H1 (cell line): ENCODE results near the gene LVRN. TPM values are rescaled to one million over a fixed set of nuclear protein-coding genes. Genes with fewer than 3 reads are reported as not detected.

Experiments used
- CTCF ChIA-PET: fragments of 300-600 bp; sonication (Branson Sonifier 250); formaldehyde crosslinking; loops from one replicate; lab custom pipeline; 2021; ENCODE audit not compliant: partially characterized antibody; lab: Charles Lee
- POLR2A ChIA-PET: fragments of 300-600 bp; sonication (Branson Sonifier 250); formaldehyde crosslinking; loops from one replicate; lab custom pipeline; 2021; ENCODE audit warnings: inconsistent platforms; ENCODE audit not compliant: partially characterized antibody; lab: Charles Lee
- DNase-seq, 2 experiments: peaks; one replicate each; pipeline versions ENCODE4 v3.0.0 to v3.0.0-alpha.2; 2010 to 2022; ENCODE audit warnings: low spot score in 2 of 2, low read depth in 1 of 2, mixed read lengths in 1 of 2
- FAIRE-seq: peaks from 2 replicates; lab custom pipeline; 2011; peaks lifted over from hg19 to GRCh38; lab: Jason Lieb, UNC
- H2AFZ ChIP-seq: 2 replicates; pipeline ENCODE4 v1.8.1; 2012; ENCODE audit warnings: low read length, inconsistent platforms
- H2AK5ac ChIP-seq: 2 replicates; pipeline ENCODE4 v1.6.1; 2013; ENCODE audit warnings: low read depth, low read length
- H2BK120ac ChIP-seq: replicated peaks from 2 replicates; pipeline ENCODE3; 2013; ENCODE audit warnings: low read depth, low read length, inconsistent platforms
- H2BK12ac ChIP-seq: 2 replicates; pipeline ENCODE4 v1.6.1; 2013; ENCODE audit warnings: low read depth, low read length
- H2BK15ac ChIP-seq: 2 replicates; pipeline ENCODE4 v1.6.1; 2013; ENCODE audit warnings: low read length
- H2BK20ac ChIP-seq: 2 replicates; pipeline ENCODE4 v1.6.1; 2013; ENCODE audit warnings: low read length
- H2BK5ac ChIP-seq: 2 replicates; pipeline ENCODE4 v1.6.1; 2013; ENCODE audit warnings: low read depth, low read length
- H3K14ac ChIP-seq: 2 replicates; pipeline ENCODE4 v1.6.1; 2013; ENCODE audit warnings: inconsistent platforms; ENCODE audit not compliant: insufficient read length
- H3K18ac ChIP-seq: 2 replicates; pipeline ENCODE4 v1.6.1; 2013; ENCODE audit warnings: low read length; ENCODE audit errors: extremely low read depth
- H3K23ac ChIP-seq: 2 replicates; pipeline ENCODE4 v1.6.1; 2013; ENCODE audit warnings: inconsistent platforms; ENCODE audit not compliant: insufficient read length
- H3K23me2 ChIP-seq: 2 replicates; pipeline ENCODE4 v1.6.1; 2013; ENCODE audit warnings: low read depth, low read length
- H3K27ac ChIP-seq: 2 replicates; pipeline ENCODE4 v1.6.1; 2011; ENCODE audit warnings: low read depth, low read length, inconsistent platforms
- H3K27me3 ChIP-seq, 4 experiments: replicated peaks in 1 of 4; 1 replicate in 1 of 4; 2 replicates in 3 of 4; pipeline versions ENCODE4 v1.6.1 to v1.8.1; 2011 to 2013; ENCODE audit warnings: low read length in 3 of 4, mild to moderate bottlenecking in 3 of 4, inconsistent platforms in 2 of 4, mixed read lengths in 2 of 4, moderate library complexity in 1 of 4; ENCODE audit not compliant: control insufficient read depth in 3 of 4, insufficient read depth in 3 of 4; ENCODE audit errors: extremely low read depth in 1 of 4
- H3K36me3 ChIP-seq, 4 experiments: 2 replicates each; pipeline versions ENCODE4 v1.6.1 to v1.8.1; 2011 to 2013; ENCODE audit warnings: mild to moderate bottlenecking in 4 of 4, low read length in 3 of 4, moderate library complexity in 2 of 4, control low read depth in 1 of 4, inconsistent platforms in 1 of 4; ENCODE audit not compliant: insufficient read depth in 4 of 4, control insufficient read depth in 2 of 4
- H3K4ac ChIP-seq: replicated peaks from 2 replicates; pipeline ENCODE3; 2013; ENCODE audit warnings: low read length, low read depth, mixed read lengths, inconsistent platforms; ENCODE audit not compliant: insufficient read length
- H3K4me1 ChIP-seq, 4 experiments: replicated peaks in 1 of 4; 1 replicate in 1 of 4; 2 replicates in 3 of 4; pipeline versions ENCODE4 v1.6.1 to v1.8.1; 2011 to 2013; ENCODE audit warnings: low read length in 3 of 4, inconsistent platforms in 2 of 4, mixed read lengths in 1 of 4; ENCODE audit not compliant: insufficient read depth in 4 of 4, control insufficient read depth in 3 of 4
- H3K4me2 ChIP-seq, 2 experiments: 2 replicates each; pipeline versions ENCODE4 v1.6.1 to v1.8.1; 2011 to 2013; ENCODE audit warnings: low read depth in 2 of 2, low read length in 2 of 2, control low read depth in 1 of 2, inconsistent platforms in 1 of 2, mild to moderate bottlenecking in 1 of 2; ENCODE audit not compliant: insufficient read depth in 1 of 2
- H3K4me3 ChIP-seq, 4 experiments: fragments of 200-600, 300-600 bp in 1 of 4; sonication (generic), shearing (Covaris generic), sonication (Bioruptor Twin) in 1 of 4; 2 replicates each; pipeline versions ENCODE4 v1.5.1 to v1.8.1; 2011 to 2016; ENCODE audit warnings: low read length in 4 of 4, low read depth in 3 of 4, control low read depth in 2 of 4, inconsistent platforms in 2 of 4, mild to moderate bottlenecking in 2 of 4, mixed read lengths in 1 of 4, moderate library complexity in 1 of 4; ENCODE audit not compliant: insufficient read depth in 2 of 4; ENCODE audit errors: extremely low read depth in 1 of 4
- H3K56ac ChIP-seq: replicated peaks from 2 replicates; pipeline ENCODE3; 2013; ENCODE audit warnings: low read depth, mild to moderate bottlenecking, mixed read lengths, low read length, inconsistent platforms; ENCODE audit not compliant: insufficient read length
- H3K79me1 ChIP-seq: 2 replicates; pipeline ENCODE4 v1.6.1; 2013; ENCODE audit warnings: low read depth, low read length, control low read depth
- H3K79me2 ChIP-seq, 2 experiments: 2 replicates each; pipeline versions ENCODE4 v1.6.1 to v1.8.1; 2012 to 2013; ENCODE audit warnings: low read length in 2 of 2, mild to moderate bottlenecking in 2 of 2, inconsistent platforms in 1 of 2; ENCODE audit not compliant: insufficient read depth in 2 of 2, control insufficient read depth in 1 of 2
- H3K9ac ChIP-seq, 4 experiments: replicated peaks in 1 of 4; 1 replicate in 1 of 4; 2 replicates in 3 of 4; pipeline versions ENCODE4 v1.6.1 to v1.8.1; 2011 to 2013; ENCODE audit warnings: low read depth in 3 of 4, low read length in 3 of 4, control low read depth in 2 of 4, mild to moderate bottlenecking in 2 of 4, moderate library complexity in 2 of 4, inconsistent platforms in 1 of 4; ENCODE audit errors: extremely low read depth in 1 of 4
- H3K9me3 ChIP-seq, 2 experiments: 2 replicates each; pipeline versions ENCODE4 v1.6.1 to v1.8.1; 2012 to 2013; ENCODE audit warnings: mild to moderate bottlenecking in 2 of 2, moderate library complexity in 2 of 2, control low read depth in 1 of 2, inconsistent platforms in 1 of 2, low read depth in 1 of 2, low read length in 1 of 2, mixed read lengths in 1 of 2; ENCODE audit not compliant: insufficient read depth in 2 of 2
- H4K20me1 ChIP-seq, 2 experiments: replicated peaks in 1 of 2; 2 replicates each; pipeline versions ENCODE3 to v1.8.1; 2011 to 2013; ENCODE audit warnings: inconsistent platforms in 2 of 2, low read length in 2 of 2, mild to moderate bottlenecking in 1 of 2; ENCODE audit not compliant: insufficient read depth in 2 of 2, control insufficient read depth in 1 of 2
- H4K5ac ChIP-seq: 2 replicates; pipeline ENCODE4 v1.6.1; 2013; ENCODE audit warnings: low read length, low read depth, mixed read lengths, inconsistent platforms; ENCODE audit not compliant: insufficient read length
- H4K8ac ChIP-seq: 2 replicates; pipeline ENCODE4 v1.8.0; 2013; ENCODE audit warnings: mild to moderate bottlenecking, moderate library complexity, low read length, inconsistent platforms; ENCODE audit not compliant: insufficient read depth; ENCODE audit errors: extremely low read depth
- H4K91ac ChIP-seq: replicated peaks from 2 replicates; pipeline ENCODE3; 2013; ENCODE audit warnings: low read length, mixed read lengths, inconsistent platforms; ENCODE audit not compliant: insufficient read length
- BRCA1 ChIP-seq: IDR thresholded peaks from 2 replicates; pipeline ENCODE4 v1.6.1; 2012; ENCODE audit warnings: low read depth, low read length, improper control_type of control experiment
- HDAC6 ChIP-seq: IDR thresholded peaks from one replicate; pipeline ENCODE4 v1.7.1; 2012; ENCODE audit warnings: low read depth, mild to moderate bottlenecking, inconsistent platforms, low read length, moderate library complexity
- SAP30 ChIP-seq: fragments of 300-600 bp; sonication (generic); IDR thresholded peaks from 2 replicates; pipeline ENCODE4 v1.7.1; 2012; ENCODE audit warnings: low read length, moderate library complexity, mild to moderate bottlenecking, inconsistent platforms; ENCODE audit not compliant: insufficient read depth, insufficient replicate concordance
- SIX5 ChIP-seq: IDR thresholded peaks from 2 replicates; pipeline ENCODE4 v1.6.1; 2011; ENCODE audit warnings: mild to moderate bottlenecking, low read depth, low read length
- WGBS, 2 experiments: shearing (Covaris generic) in 1 of 2; methylation state at CpG; one replicate each; pipeline versions ENCODE4 v1.1.6 to v1.1.7; 2013 to 2015; ENCODE audit warnings: low lambda C conversion rate in 2 of 2, mixed read lengths in 2 of 2, inconsistent platforms in 1 of 2, low coverage in 1 of 2, missing lambda C conversion rate in 1 of 2; ENCODE audit not compliant: insufficient replicate concordance in 2 of 2, insufficient coverage in 1 of 2, insufficient read length in 1 of 2; ENCODE audit errors: extremely low coverage in 1 of 2, missing lambda C conversion rate in 1 of 2; 5-methylcytosine and 5-hydroxymethylcytosine counted together
- polyA plus RNA-seq, 7 experiments: library from polyadenylated mRNA; depleted of rRNA in 3 of 7; stranded (reverse) in 5 of 7; unstranded in 2 of 7; fragments of >200 nt in 5 of 7; fragments of 200-250 nt in 2 of 7; gene quantifications; 1 replicate in 5 of 7; 2 replicates in 1 of 7; 4 replicates in 1 of 7; pipeline versions ENCODE4 v1.2.1 to v1.2.3, GENCODE V29; 2011 to 2013; ENCODE audit warnings: missing spikeins in 2 of 7, mixed read lengths in 2 of 7
- total RNA-seq: library from RNA; stranded (reverse); fragmentation: NEBNext Ultra II Directional; extraction: Animal tissue kit (Norgen Biotek cat#: 25700); gene quantifications from 2 replicates; pipeline ENCODE4 v1.2.1, GENCODE V29; 2021

The LVRN gene
- total and polyA plus RNA-seq, 2 of the 8 experiments (the other 6 are each of a cell fraction or from before 2014, with no cell fraction given), result 0.08 to 0.09 TPM

GRCh38 chr5:115995351-115995750, 33.1 kb downstream of the LVRN start:
- Histone ChIP-seq H4K20me1 (no peaks in the 10 kb centered on the region), H3K9ac (no peak overlapping the region), H2BK120ac (no peak overlapping the region), H3K23me2 (no peaks in the 10 kb centered on the region), H2BK15ac (no peak overlapping the region), H3K27me3 (no peaks in the 10 kb centered on the region), H4K91ac (no peak overlapping the region), H3K4ac (no peak overlapping the region), H3K4me1 (no peaks in the 10 kb centered on the region), H2BK12ac (no peak overlapping the region), H3K56ac (no peak overlapping the region), H3K79me1 (no peaks in the 10 kb centered on the region), H3K4me2 (no peak overlapping the region), H3K14ac (no peak overlapping the region), H3K23ac (no peak overlapping the region), H3K9me3 (no peaks in the 10 kb centered on the region), H4K5ac (no peak overlapping the region), H4K8ac (no peak overlapping the region), H2BK5ac (no peak overlapping the region), H3K79me2 (no peaks in the 10 kb centered on the region), H3K36me3 (no peaks in the 10 kb centered on the region), H3K27ac (no peak overlapping the region), H2AK5ac (no peak overlapping the region), H3K18ac (no peak overlapping the region), H3K4me3 (no peak overlapping the region), H2AFZ (no peak overlapping the region), H2BK20ac (no peak overlapping the region)
- ChIA-PET POLR2A (no interaction called here), CTCF (interaction anchor here (1.2 to 2.1 kb wide), 3 partner anchors 16 to 34 kb away, joined by 3 to 4 read pairs (median 4); no protein-coding TSS in a partner anchor)
- 84% methylated on average over 6 of the region's 6 CpGs; no CpG with 5 or more reads in 1 of the 2 experiments for WGBS, 2 experiments
- TF ChIP-seq BRCA1, result no peak
- no peak for TF ChIP-seq SIX5
- TF ChIP-seq SAP30, result no peak
- TF ChIP-seq HDAC6, result no peak
- no peak for FAIRE-seq
- no peak for DNase-seq
